GM23248 (cell line): ENCODE results near the gene ZMYND12.

Source experiments
- EZH2 ChIP-seq: fragments of 200-600 bp; sonication (generic); IDR thresholded peaks from 2 replicates; pipeline ENCODE4 v1.6.1; 2018; ENCODE audit warnings: antibody characterized with exemption, mild to moderate bottlenecking; ENCODE audit not compliant: insufficient read depth, poor library complexity, severe bottlenecking
- EZH2phosphoT487 ChIP-seq: fragments of 200-600 bp; sonication (generic); IDR thresholded peaks from 2 replicates; pipeline ENCODE4 v1.6.1; 2018; ENCODE audit warnings: antibody characterized with exemption, moderate library complexity, mild to moderate bottlenecking, low read depth; ENCODE audit not compliant: insufficient read depth

- TF ChIP-seq EZH2 (no peak), EZH2phosphoT487 (no peak)
These were observed 13.9 kb upstream of the ZMYND12 start for GRCh38 chr1:42469727-42470126.
